ENCODE measurements around the gene FBXL7.

GRCh38 chr5:15748266-15748665, 248.3 kb downstream of the FBXL7 start:
- TF ChIP-seq CTCF (conservative IDR thresholded peaks at IDR 0.05): no peak
- no peak for TF ChIP-seq EZH2 (IDR thresholded peaks at IDR 0.05; ENCODE audit: low read depth)
